Psoas muscle (tissue), 8 donors: ENCODE measurements around the gene MROH7. TPM values are rescaled to one million over a fixed set of nuclear protein-coding genes. Genes with fewer than 3 reads are reported as not detected.
A peak's percentile ranks its signal among the peaks of the same experiment; 100 is the strongest.

Source experiments
- ATAC-seq, 4 donors: fragments of 200-7000 bp; cut with Tn5 transposase; one replicate each; pipeline ENCODE4 v1.9.1; 2020; ENCODE audit warnings: moderate library complexity in 3 of 4, mild to moderate bottlenecking in 2 of 4
- DNase-seq, 2 donors: peaks; one replicate each; pipeline ENCODE4 v3.0.0-alpha.2; 2020
- H3K27ac ChIP-seq: fragments of 200-600 bp; one replicate; pipeline ENCODE4 v1.8.0; 2022
- H3K27me3 ChIP-seq, 3 donors: fragments of 200-600 bp in 1 of 3; one replicate each; pipeline versions ENCODE4 v1.6.1 to v1.8.0; 2013 to 2022; ENCODE audit warnings: low read length in 2 of 3, mild to moderate bottlenecking in 2 of 3, moderate library complexity in 1 of 3; ENCODE audit not compliant: insufficient read depth in 3 of 3
- H3K36me3 ChIP-seq, 2 donors: fragments of 200-600 bp in 1 of 2; one replicate each; pipeline versions ENCODE4 v1.6.1 to v1.8.0; 2013 to 2022; ENCODE audit warnings: low read depth in 1 of 2, mild to moderate bottlenecking in 1 of 2, moderate library complexity in 1 of 2; ENCODE audit not compliant: insufficient read depth in 1 of 2
- H3K4me1 ChIP-seq: fragments of 200-600 bp; one replicate; pipeline ENCODE4 v1.8.0; 2022
- H3K4me3 ChIP-seq: fragments of 200-600 bp; one replicate; pipeline ENCODE4 v1.8.0; 2022; ENCODE audit warnings: mild to moderate bottlenecking
- H3K9me3 ChIP-seq: fragments of 200-600 bp; one replicate; pipeline ENCODE4 v1.8.0; 2022
- CTCF ChIP-seq: fragments of 200-600 bp; IDR thresholded peaks from one replicate; pipeline ENCODE4 v1.8.0; 2022; ENCODE audit warnings: antibody characterized with exemption
- WGBS, 3 donors: extraction: QIAGEN DNeasy Blood & Tissue Kit; methylation state at CpG; one replicate each; pipeline versions ENCODE4 v1.1.6 to v1.1.7; 2013; 5-methylcytosine and 5-hydroxymethylcytosine counted together
- intact Hi-C, 2 donors: fragments of 100-400 bp; cut with DNase I; formaldehyde crosslinking; loops; one replicate each; pipeline versions ENCODE4 v1.11.0 to v1.14.2; 2022
- long read RNA-seq, 2 donors: library from polyadenylated mRNA; unstranded; transcript quantifications; one replicate each; pipeline ENCODE4 v2.0.0, GENCODE V29; 2021
- polyA plus RNA-seq, 3 donors: library from polyadenylated mRNA; stranded (reverse); fragments of 200-250 nt; gene quantifications; one replicate each; pipeline ENCODE4 v1.2.3, GENCODE V29; 2013
- total RNA-seq, 4 donors: library from RNA; stranded (reverse); fragmentation: NEBNext Ultra II Directional in 2 of 4; extraction: Animal tissue kit (Norgen Biotek cat#: 25700) in 2 of 4; gene quantifications; one replicate each; pipeline versions ENCODE4 v1.2.1 to v1.2.4, GENCODE V29; 2021 to 2023
- donor health status: healthy with polysubstance abuse.
- donor health status: DM: no; HTN: no; CAD: no; lungs with moderate emphysema.
- donor health status: Bipolar disorder and iron deficiency.
- donor health status: healthy.
- donor health status: DM: yes; HTN: yes; CAD: no.
- donor health status: DM: no; HTN: no; CAD: no.
- donor health status: DM: no; HTN: no; CAD: no.
- donor health status: DM: yes; HTN: yes; CAD: no.

MROH7 gene
- 1 to 10 TPM; 1.1 to 7.0 (median 1.8) TPM for total RNA-seq
- polyA plus RNA-seq: under 1 TPM; 0.05 to 0.48 (median 0.23) TPM
- long read RNA-seq, donor 1: 0 reads
- long read RNA-seq, donor 2: 0 reads

GRCh38 chr1:54640863-54641836 is at the start of gene MROH7:
MROH7 (plus strand) TSS chr1:54641786; CDS start chr1:54652927, 11,141 bp downstream.
- Histone ChIP-seq H3K36me3 (peaks cover 0 to 3% of the 10 kb centered on the region in 2 donors), H3K27me3 (no peaks in the 10 kb centered on the region), H3K27ac (no peak within 1 kb of the TSS), H3K4me1 (peaks cover 6% of the 10 kb centered on the region), H3K4me3 (no peak within 1 kb of the TSS), H3K9me3 (peaks cover 6% of the 10 kb centered on the region)
- no peak for TF ChIP-seq CTCF
- 67 to 74% (median 74%) methylated on average over 8 of the region's 8 CpGs for WGBS, 3 donors
- DNase-seq: no peak
- no peak for ATAC-seq
- intact Hi-C loops: no loop called here

- Histone ChIP-seq H3K4me1 (no peaks in the 10 kb centered on the region), H3K27ac (no peak overlapping the region), H3K36me3 (peaks cover 2 to 46% of the 10 kb centered on the region in 2 donors), H3K4me3 (no peak overlapping the region), H3K9me3 (no peaks in the 10 kb centered on the region), H3K27me3 (no peaks in the 10 kb centered on the region)
- no peak for TF ChIP-seq CTCF
- ATAC-seq (peak in 1 of 4 donors; percentile 19), DNase-seq (no peak)
- intact Hi-C loops: no loop called here
- 79 to 90% (median 90%) methylated on average over 10 of the region's 10 CpGs for WGBS, 3 donors
Measured at GRCh38 chr1:54593571-54594160, 47.9 kb upstream of the MROH7 start.

GRCh38 chr1:54594463-54594862 is 47.1 kb upstream of the MROH7 start:
- WGBS, 3 donors: 87 to 93% (median 92%) methylated on average over 12 to 16 of the region's 16 CpGs
- no peak for TF ChIP-seq CTCF
- Histone ChIP-seq H3K27ac (no peak overlapping the region), H3K9me3 (no peaks in the 10 kb centered on the region), H3K4me3 (no peak overlapping the region), H3K4me1 (no peaks in the 10 kb centered on the region), H3K27me3 (no peaks in the 10 kb centered on the region), H3K36me3 (peaks cover 2 to 50% of the 10 kb centered on the region in 2 donors)
- intact Hi-C loops: no loop called here
- DNase-seq: no peak
- peak in 1 of 4 donors; percentile 21 for ATAC-seq

- DNase-seq: no peak
- peaks cover 2 to 63% of the 10 kb centered on the region in 2 donors for H3K36me3 ChIP-seq
- TF ChIP-seq CTCF: no peak
- intact Hi-C loops: no loop called here
- no peak overlapping the region for H3K27ac ChIP-seq
- 85 to 88% (median 86%) methylated on average over 3 of the region's 3 CpGs for WGBS, 3 donors
- H3K4me3 ChIP-seq: no peak overlapping the region
- no peaks in the 10 kb centered on the region for H3K4me1 ChIP-seq
- ATAC-seq: no peak
- H3K27me3 ChIP-seq: no peaks in the 10 kb centered on the region
- no peaks in the 10 kb centered on the region for H3K9me3 ChIP-seq
Measured at GRCh38 chr1:54595956-54596498, 45.6 kb upstream of the MROH7 start.
